Epidermal melanocyte (primary cell): ENCODE measurements around the gene ZNF536.

Source experiments
- DNase-seq: peaks from one replicate; pipeline ENCODE4 v3.0.0; 2011; ENCODE audit warnings: low spot score; ENCODE audit not compliant: insufficient read length

The ZNF536 gene

DNA sequence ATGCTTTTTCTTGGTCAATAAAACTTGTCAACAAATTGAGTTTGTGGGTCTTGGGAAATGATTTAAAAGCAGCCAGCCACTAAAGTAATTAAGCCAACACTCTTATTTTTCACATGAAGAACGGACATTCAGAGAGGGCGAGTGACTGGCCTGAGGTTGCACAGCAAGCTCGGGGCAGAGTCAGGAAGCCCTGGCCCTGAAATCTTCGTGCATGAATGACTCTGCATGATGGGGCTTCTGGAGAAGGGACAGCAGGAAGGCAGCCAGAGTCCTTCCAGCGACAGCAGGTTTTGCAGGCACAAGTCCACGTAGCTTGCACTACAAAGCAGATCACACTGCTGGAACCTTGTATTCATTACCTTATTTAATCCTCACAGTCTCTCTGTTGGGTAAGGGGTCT is 232.5 kb downstream of the ZNF536 start:
- DNase-seq: no peak

DNA sequence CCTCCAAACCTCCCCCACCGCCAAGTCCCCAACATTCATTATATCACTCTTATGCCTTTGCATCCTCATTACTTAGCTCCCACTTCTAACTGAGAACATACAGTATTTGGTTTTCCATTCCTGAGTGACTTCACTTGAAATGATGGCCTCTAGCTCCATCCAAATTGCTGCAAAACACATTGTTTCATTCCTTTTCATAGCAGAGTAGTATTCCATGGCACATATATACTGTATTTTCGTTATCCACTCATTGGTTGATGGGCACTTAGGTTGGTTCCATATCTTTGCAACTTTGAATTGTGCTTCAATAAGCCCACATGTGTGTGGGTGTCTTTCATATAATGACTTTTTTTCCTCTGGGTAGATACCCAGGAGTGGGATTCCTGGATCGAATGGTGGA is 233.1 kb downstream of the ZNF536 start:
- DNase-seq: no peak

DNA sequence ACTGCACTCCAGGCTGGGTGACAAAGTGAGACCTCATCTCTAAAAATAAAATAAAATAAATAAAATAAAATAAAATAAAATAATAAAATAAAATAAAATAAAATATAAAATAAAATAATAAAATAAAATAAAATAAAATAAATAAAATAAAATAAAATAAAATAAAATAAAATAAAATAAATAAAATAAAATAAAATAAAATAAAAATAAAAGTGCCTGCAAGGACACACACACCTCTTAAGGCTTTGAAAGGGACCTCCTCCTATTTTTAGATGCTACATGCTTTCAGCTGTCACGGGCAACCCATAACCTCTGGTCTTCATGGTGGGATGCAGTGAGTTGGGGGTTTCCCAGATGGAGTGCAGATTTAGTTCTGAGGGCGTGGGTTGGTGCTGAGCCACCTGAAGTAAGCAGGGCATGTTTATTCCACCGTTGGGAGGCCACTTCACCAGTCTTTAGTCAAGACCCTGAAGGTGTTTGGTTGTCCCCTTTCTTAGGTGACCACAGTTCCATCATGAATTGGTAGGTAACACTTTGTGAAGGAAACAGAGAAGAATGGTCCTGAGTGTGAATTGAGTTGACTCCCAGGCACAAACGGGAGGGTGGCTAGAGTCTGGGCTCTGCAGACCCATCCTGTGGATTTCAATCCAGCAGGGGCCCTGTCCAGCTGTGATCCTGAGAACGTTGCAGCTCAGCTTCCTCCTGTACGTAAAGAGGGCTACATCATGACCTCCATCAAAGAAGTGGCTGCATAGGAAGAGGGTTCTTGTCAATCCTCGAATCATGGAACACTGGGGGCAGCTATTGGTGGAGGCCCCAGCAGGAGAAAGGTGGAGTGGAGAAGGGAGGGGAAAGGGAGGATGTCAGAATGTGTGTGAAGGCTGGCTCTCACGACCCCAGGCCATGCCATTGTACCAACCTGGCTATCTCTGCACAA is 234.2 kb downstream of the ZNF536 start:
- no peak for DNase-seq
